H1 (cell line): ENCODE data around the gene GPC1. TPM values are rescaled to one million over a fixed set of nuclear protein-coding genes. Genes with fewer than 3 reads are reported as not detected.

Experiments used
- CTCF ChIA-PET: fragments of 300-600 bp; sonication (Branson Sonifier 250); formaldehyde crosslinking; loops from one replicate; lab custom pipeline; 2021; ENCODE audit not compliant: partially characterized antibody; lab: Charles Lee
- POLR2A ChIA-PET: fragments of 300-600 bp; sonication (Branson Sonifier 250); formaldehyde crosslinking; loops from one replicate; lab custom pipeline; 2021; ENCODE audit warnings: inconsistent platforms; ENCODE audit not compliant: partially characterized antibody; lab: Charles Lee
- DNase-seq, 2 experiments: peaks; one replicate each; pipeline versions ENCODE4 v3.0.0 to v3.0.0-alpha.2; 2010 to 2022; ENCODE audit warnings: low spot score in 2 of 2, low read depth in 1 of 2, mixed read lengths in 1 of 2
- FAIRE-seq: peaks from 2 replicates; lab custom pipeline; 2011; peaks lifted over from hg19 to GRCh38; lab: Jason Lieb, UNC
- H2AFZ ChIP-seq: 2 replicates; pipeline ENCODE4 v1.8.1; 2012; ENCODE audit warnings: low read length, inconsistent platforms
- H2AK5ac ChIP-seq: 2 replicates; pipeline ENCODE4 v1.6.1; 2013; ENCODE audit warnings: low read depth, low read length
- H2BK120ac ChIP-seq: replicated peaks from 2 replicates; pipeline ENCODE3; 2013; ENCODE audit warnings: low read depth, low read length, inconsistent platforms
- H2BK12ac ChIP-seq: 2 replicates; pipeline ENCODE4 v1.6.1; 2013; ENCODE audit warnings: low read depth, low read length
- H2BK15ac ChIP-seq: 2 replicates; pipeline ENCODE4 v1.6.1; 2013; ENCODE audit warnings: low read length
- H2BK20ac ChIP-seq: 2 replicates; pipeline ENCODE4 v1.6.1; 2013; ENCODE audit warnings: low read length
- H2BK5ac ChIP-seq: 2 replicates; pipeline ENCODE4 v1.6.1; 2013; ENCODE audit warnings: low read depth, low read length
- H3K14ac ChIP-seq: 2 replicates; pipeline ENCODE4 v1.6.1; 2013; ENCODE audit warnings: inconsistent platforms; ENCODE audit not compliant: insufficient read length
- H3K18ac ChIP-seq: 2 replicates; pipeline ENCODE4 v1.6.1; 2013; ENCODE audit warnings: low read length; ENCODE audit errors: extremely low read depth
- H3K23ac ChIP-seq: 2 replicates; pipeline ENCODE4 v1.6.1; 2013; ENCODE audit warnings: inconsistent platforms; ENCODE audit not compliant: insufficient read length
- H3K23me2 ChIP-seq: 2 replicates; pipeline ENCODE4 v1.6.1; 2013; ENCODE audit warnings: low read depth, low read length
- H3K27ac ChIP-seq: 2 replicates; pipeline ENCODE4 v1.6.1; 2011; ENCODE audit warnings: low read depth, low read length, inconsistent platforms
- H3K27me3 ChIP-seq, 4 experiments: replicated peaks in 1 of 4; 1 replicate in 1 of 4; 2 replicates in 3 of 4; pipeline versions ENCODE4 v1.6.1 to v1.8.1; 2011 to 2013; ENCODE audit warnings: low read length in 3 of 4, mild to moderate bottlenecking in 3 of 4, inconsistent platforms in 2 of 4, mixed read lengths in 2 of 4, moderate library complexity in 1 of 4; ENCODE audit not compliant: control insufficient read depth in 3 of 4, insufficient read depth in 3 of 4; ENCODE audit errors: extremely low read depth in 1 of 4
- H3K36me3 ChIP-seq, 4 experiments: 2 replicates each; pipeline versions ENCODE4 v1.6.1 to v1.8.1; 2011 to 2013; ENCODE audit warnings: mild to moderate bottlenecking in 4 of 4, low read length in 3 of 4, moderate library complexity in 2 of 4, control low read depth in 1 of 4, inconsistent platforms in 1 of 4; ENCODE audit not compliant: insufficient read depth in 4 of 4, control insufficient read depth in 2 of 4
- H3K4ac ChIP-seq: replicated peaks from 2 replicates; pipeline ENCODE3; 2013; ENCODE audit warnings: low read length, low read depth, mixed read lengths, inconsistent platforms; ENCODE audit not compliant: insufficient read length
- H3K4me1 ChIP-seq, 4 experiments: replicated peaks in 1 of 4; 1 replicate in 1 of 4; 2 replicates in 3 of 4; pipeline versions ENCODE4 v1.6.1 to v1.8.1; 2011 to 2013; ENCODE audit warnings: low read length in 3 of 4, inconsistent platforms in 2 of 4, mixed read lengths in 1 of 4; ENCODE audit not compliant: insufficient read depth in 4 of 4, control insufficient read depth in 3 of 4
- H3K4me2 ChIP-seq, 2 experiments: 2 replicates each; pipeline versions ENCODE4 v1.6.1 to v1.8.1; 2011 to 2013; ENCODE audit warnings: low read depth in 2 of 2, low read length in 2 of 2, control low read depth in 1 of 2, inconsistent platforms in 1 of 2, mild to moderate bottlenecking in 1 of 2; ENCODE audit not compliant: insufficient read depth in 1 of 2
- H3K4me3 ChIP-seq, 4 experiments: fragments of 200-600, 300-600 bp in 1 of 4; sonication (generic), shearing (Covaris generic), sonication (Bioruptor Twin) in 1 of 4; 2 replicates each; pipeline versions ENCODE4 v1.5.1 to v1.8.1; 2011 to 2016; ENCODE audit warnings: low read length in 4 of 4, low read depth in 3 of 4, control low read depth in 2 of 4, inconsistent platforms in 2 of 4, mild to moderate bottlenecking in 2 of 4, mixed read lengths in 1 of 4, moderate library complexity in 1 of 4; ENCODE audit not compliant: insufficient read depth in 2 of 4; ENCODE audit errors: extremely low read depth in 1 of 4
- H3K56ac ChIP-seq: replicated peaks from 2 replicates; pipeline ENCODE3; 2013; ENCODE audit warnings: low read depth, mild to moderate bottlenecking, mixed read lengths, low read length, inconsistent platforms; ENCODE audit not compliant: insufficient read length
- H3K79me1 ChIP-seq: 2 replicates; pipeline ENCODE4 v1.6.1; 2013; ENCODE audit warnings: low read depth, low read length, control low read depth
- H3K79me2 ChIP-seq, 2 experiments: 2 replicates each; pipeline versions ENCODE4 v1.6.1 to v1.8.1; 2012 to 2013; ENCODE audit warnings: low read length in 2 of 2, mild to moderate bottlenecking in 2 of 2, inconsistent platforms in 1 of 2; ENCODE audit not compliant: insufficient read depth in 2 of 2, control insufficient read depth in 1 of 2
- H3K9ac ChIP-seq, 4 experiments: replicated peaks in 1 of 4; 1 replicate in 1 of 4; 2 replicates in 3 of 4; pipeline versions ENCODE4 v1.6.1 to v1.8.1; 2011 to 2013; ENCODE audit warnings: low read depth in 3 of 4, low read length in 3 of 4, control low read depth in 2 of 4, mild to moderate bottlenecking in 2 of 4, moderate library complexity in 2 of 4, inconsistent platforms in 1 of 4; ENCODE audit errors: extremely low read depth in 1 of 4
- H3K9me3 ChIP-seq, 2 experiments: 2 replicates each; pipeline versions ENCODE4 v1.6.1 to v1.8.1; 2012 to 2013; ENCODE audit warnings: mild to moderate bottlenecking in 2 of 2, moderate library complexity in 2 of 2, control low read depth in 1 of 2, inconsistent platforms in 1 of 2, low read depth in 1 of 2, low read length in 1 of 2, mixed read lengths in 1 of 2; ENCODE audit not compliant: insufficient read depth in 2 of 2
- H4K20me1 ChIP-seq, 2 experiments: replicated peaks in 1 of 2; 2 replicates each; pipeline versions ENCODE3 to v1.8.1; 2011 to 2013; ENCODE audit warnings: inconsistent platforms in 2 of 2, low read length in 2 of 2, mild to moderate bottlenecking in 1 of 2; ENCODE audit not compliant: insufficient read depth in 2 of 2, control insufficient read depth in 1 of 2
- H4K5ac ChIP-seq: 2 replicates; pipeline ENCODE4 v1.6.1; 2013; ENCODE audit warnings: low read length, low read depth, mixed read lengths, inconsistent platforms; ENCODE audit not compliant: insufficient read length
- H4K8ac ChIP-seq: 2 replicates; pipeline ENCODE4 v1.8.0; 2013; ENCODE audit warnings: mild to moderate bottlenecking, moderate library complexity, low read length, inconsistent platforms; ENCODE audit not compliant: insufficient read depth; ENCODE audit errors: extremely low read depth
- H4K91ac ChIP-seq: replicated peaks from 2 replicates; pipeline ENCODE3; 2013; ENCODE audit warnings: low read length, mixed read lengths, inconsistent platforms; ENCODE audit not compliant: insufficient read length
- WGBS, 2 experiments: shearing (Covaris generic) in 1 of 2; methylation state at CpG; one replicate each; pipeline versions ENCODE4 v1.1.6 to v1.1.7; 2013 to 2015; ENCODE audit warnings: low lambda C conversion rate in 2 of 2, mixed read lengths in 2 of 2, inconsistent platforms in 1 of 2, low coverage in 1 of 2, missing lambda C conversion rate in 1 of 2; ENCODE audit not compliant: insufficient replicate concordance in 2 of 2, insufficient coverage in 1 of 2, insufficient read length in 1 of 2; ENCODE audit errors: extremely low coverage in 1 of 2, missing lambda C conversion rate in 1 of 2; 5-methylcytosine and 5-hydroxymethylcytosine counted together
- polyA plus RNA-seq, 7 experiments: library from polyadenylated mRNA; depleted of rRNA in 3 of 7; stranded (reverse) in 5 of 7; unstranded in 2 of 7; fragments of >200 nt in 5 of 7; fragments of 200-250 nt in 2 of 7; gene quantifications; 1 replicate in 5 of 7; 2 replicates in 1 of 7; 4 replicates in 1 of 7; pipeline versions ENCODE4 v1.2.1 to v1.2.3, GENCODE V29; 2011 to 2013; ENCODE audit warnings: missing spikeins in 2 of 7, mixed read lengths in 2 of 7
- total RNA-seq: library from RNA; stranded (reverse); fragmentation: NEBNext Ultra II Directional; extraction: Animal tissue kit (Norgen Biotek cat#: 25700); gene quantifications from 2 replicates; pipeline ENCODE4 v1.2.1, GENCODE V29; 2021

The GPC1 gene
- total and polyA plus RNA-seq, 2 of the 8 experiments (the other 6 are each of a cell fraction or from before 2014, with no cell fraction given) = 21.9 to 28.3 TPM

DNA sequence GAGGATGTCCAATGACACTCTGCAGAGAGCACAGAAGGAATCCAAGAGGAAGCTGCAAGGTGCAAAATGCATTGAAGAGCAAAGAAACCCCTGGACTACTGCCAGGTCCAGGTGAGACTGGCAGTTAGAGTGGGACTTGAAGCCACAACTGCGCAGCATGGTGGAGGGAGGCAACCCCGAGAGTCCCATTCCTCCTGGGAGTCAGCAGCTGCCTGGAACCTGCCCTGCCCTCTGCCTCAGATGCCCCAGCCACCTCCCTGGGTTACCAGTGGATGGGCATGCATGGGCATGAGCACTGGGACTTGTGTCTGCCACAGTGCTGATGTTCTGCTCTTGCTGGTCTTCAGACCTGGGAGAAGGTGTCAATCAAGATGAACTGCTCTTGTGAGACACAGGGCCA is 79.2 kb downstream of the GPC1 start:
- H3K18ac ChIP-seq = no peak overlapping the region
- H3K9ac ChIP-seq = no peak overlapping the region
- FAIRE-seq (no peak), DNase-seq (peak in 1 of 2 experiments; percentile 16)
- no peak overlapping the region for H2BK15ac ChIP-seq
- H3K27me3 ChIP-seq = peaks cover 0 to 15% (median 10%) of the 10 kb centered on the region in 4 experiments; a peak in 6 of 7 replicates
- no peak overlapping the region for H2AFZ ChIP-seq
- no peak overlapping the region for H2BK5ac ChIP-seq
- H3K4me1 ChIP-seq = peaks cover 0 to 3% (median 0%) of the 10 kb centered on the region in 4 experiments; a peak in 3 of 7 replicates
- no peak overlapping the region for H3K27ac ChIP-seq
- WGBS, 2 experiments = 78% methylated on average over 2 of the region's 2 CpGs; no CpG with 5 or more reads in 1 of the 2 experiments
- H3K36me3 ChIP-seq = no peaks in the 10 kb centered on the region
- no peak overlapping the region for H4K91ac ChIP-seq
- no peaks in the 10 kb centered on the region for H3K23me2 ChIP-seq
- H2BK12ac ChIP-seq = no peak overlapping the region
- no peak overlapping the region for H4K8ac ChIP-seq
- H4K5ac ChIP-seq = no peak overlapping the region
- H2AK5ac ChIP-seq = no peak overlapping the region
- no peak overlapping the region for H3K4me3 ChIP-seq
- H2BK20ac ChIP-seq = no peak overlapping the region
- H3K9me3 ChIP-seq = no peaks in the 10 kb centered on the region
- no peak overlapping the region for H3K4ac ChIP-seq
- H3K4me2 ChIP-seq = no peak overlapping the region
- H3K23ac ChIP-seq = no peak overlapping the region
- H3K79me1 ChIP-seq = no peaks in the 10 kb centered on the region
- no peak overlapping the region for H2BK120ac ChIP-seq
- no peak overlapping the region for H3K56ac ChIP-seq
- POLR2A ChIA-PET = no interaction called here
- H4K20me1 ChIP-seq = no peaks in the 10 kb centered on the region
- CTCF ChIA-PET = interaction anchor here (0.7 to 2.8 kb wide), 12 partner anchors 8 to 82 kb away, joined by 3 to 17 read pairs (median 3); no protein-coding TSS in a partner anchor
- no peaks in the 10 kb centered on the region for H3K79me2 ChIP-seq
- no peak overlapping the region for H3K14ac ChIP-seq
